Activated T-cell treated with anti-CD3 and anti-CD28 coated beads for 4 hours (primary cell): ENCODE data around the gene RGS7.
"Not testable (repeated sequence)": the region's sequence is repeated elsewhere in the genome, so short reads cannot be mapped to it uniquely, and the experiment has no call there.

Experiments used
- DNase-seq: peaks from one replicate; pipeline ENCODE4 v3.0.0-alpha.2; 2020

The RGS7 gene

DNA sequence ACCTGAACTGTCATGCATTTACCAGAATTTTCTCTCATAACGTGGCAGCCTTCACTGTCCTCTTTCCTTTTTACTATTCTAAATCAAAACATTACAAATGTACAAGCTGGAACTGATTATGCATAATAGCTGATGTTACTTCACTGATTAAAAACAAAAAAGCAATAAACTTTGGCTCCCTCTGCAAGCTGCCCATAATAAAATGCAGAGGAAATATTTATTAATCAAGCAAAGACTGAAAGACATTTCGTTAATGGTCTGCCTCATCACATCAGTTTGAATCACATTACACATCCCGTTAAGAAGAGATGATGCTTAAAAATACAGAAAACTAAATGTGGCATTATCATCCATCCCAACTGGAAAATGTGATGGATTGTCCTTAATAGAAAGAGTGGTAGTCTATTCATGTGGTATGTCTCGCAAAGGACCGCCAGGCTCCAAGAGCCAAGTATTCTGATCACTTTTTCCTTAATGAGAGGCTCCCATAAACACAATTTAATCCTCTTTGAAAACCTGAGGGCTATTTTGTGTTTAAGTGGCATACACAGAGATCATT lies 225.3 kb downstream of the RGS7 start:
- no peak for DNase-seq

DNA sequence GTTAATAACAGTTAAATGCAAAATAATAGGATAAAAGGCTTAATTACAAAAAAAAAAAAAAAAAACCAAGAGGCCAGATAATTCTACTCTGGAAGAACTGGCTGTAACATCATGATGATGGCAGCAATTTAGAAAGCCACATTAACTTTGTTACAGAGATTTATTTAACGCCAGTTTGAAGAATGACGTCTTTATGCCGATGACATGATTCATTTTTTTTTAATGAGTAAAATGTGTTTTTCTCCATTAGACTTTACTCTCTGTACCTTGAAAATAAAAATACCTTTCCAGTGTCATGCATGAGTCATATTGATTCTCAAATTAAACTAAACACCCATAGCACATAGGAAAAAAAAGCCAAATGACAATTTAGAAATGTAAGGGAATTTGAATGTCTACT lies 226.1 kb downstream of the RGS7 start:
- no peak for DNase-seq

DNA sequence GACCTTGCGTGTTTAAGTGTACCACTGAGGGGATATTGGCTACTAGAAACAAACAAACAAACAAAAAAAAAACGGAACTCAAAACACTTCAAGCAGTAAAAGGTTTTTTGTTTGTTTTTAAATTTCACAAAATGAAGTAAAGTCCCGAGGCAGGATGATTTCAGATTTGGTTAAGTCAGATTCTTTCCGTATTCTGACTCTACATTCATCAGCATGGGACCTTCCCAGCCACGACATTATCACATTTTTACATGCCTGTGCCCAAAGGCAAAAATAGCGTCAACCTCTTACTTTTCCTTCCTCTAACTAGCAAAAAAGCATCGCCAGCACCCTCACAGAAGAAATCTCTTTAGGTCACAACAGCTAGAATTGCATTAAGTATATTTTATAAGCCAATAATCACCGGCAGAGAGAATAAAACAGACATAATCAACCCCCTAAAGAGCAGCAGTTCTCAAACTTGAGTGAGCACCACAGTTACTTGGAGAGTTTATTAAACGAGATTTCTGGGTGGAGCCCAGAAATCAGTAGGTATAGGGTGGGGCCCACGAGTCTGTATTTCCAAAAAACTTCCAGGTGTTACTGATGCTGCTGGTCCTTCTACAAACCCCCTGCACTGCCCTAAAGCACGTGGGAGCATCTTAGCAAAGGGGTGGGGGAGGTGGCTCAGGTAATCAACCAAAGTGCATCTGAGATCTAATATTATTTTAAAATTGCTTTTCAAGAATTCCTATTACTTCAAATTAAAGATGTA lies 227.6 kb downstream of the RGS7 start:
- DNase-seq = no peak

- no peak for DNase-seq
Observed at GRCh38 chr1:241125286-241125685, 231.7 kb downstream of the RGS7 start.

DNA sequence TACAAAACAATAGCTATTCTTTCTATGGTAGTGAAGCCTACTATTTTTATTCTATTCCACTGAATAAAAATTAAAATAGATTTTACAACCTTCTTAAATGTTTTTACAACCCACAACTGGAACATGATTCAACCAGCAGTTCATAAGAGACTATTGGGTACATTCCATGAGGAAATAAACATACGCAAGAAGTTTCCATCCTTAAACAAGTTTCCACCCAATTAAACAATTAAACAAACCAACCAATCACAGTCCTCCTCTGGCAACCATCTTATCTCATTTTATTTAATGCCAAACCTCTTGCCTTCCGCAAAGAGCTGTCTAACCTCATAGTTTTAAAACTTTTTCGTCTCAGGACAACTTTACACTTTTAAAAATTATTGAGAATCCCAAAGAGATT lies 239.0 kb downstream of the RGS7 start:
- no peak for DNase-seq

GRCh38 chr1:241115784-241116183 lies 241.2 kb downstream of the RGS7 start:
- no peak for DNase-seq

DNA sequence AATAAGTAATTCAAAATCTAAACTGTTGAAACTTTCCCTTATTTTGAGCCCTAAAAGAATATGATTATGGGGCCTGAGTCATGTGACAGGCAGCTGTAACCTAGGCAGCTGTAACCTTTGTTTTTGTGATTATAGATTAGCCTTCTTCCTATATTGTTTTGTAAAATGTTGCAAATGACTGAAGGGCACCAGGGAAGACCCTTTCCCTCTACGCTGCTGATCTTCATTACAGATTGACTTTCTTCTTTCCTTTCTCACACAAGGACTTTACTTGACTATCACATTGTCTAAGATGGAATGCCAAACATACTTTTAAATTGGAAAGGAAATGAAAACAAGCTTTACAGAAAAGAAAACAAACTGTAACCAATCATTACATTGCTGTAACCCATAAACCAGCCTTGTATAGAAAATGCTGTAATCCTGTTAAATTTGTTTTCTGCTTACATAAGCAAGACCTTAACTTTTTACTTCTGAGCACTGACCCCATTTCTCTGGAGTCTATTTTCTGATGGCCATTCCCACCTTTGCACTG lies 242.2 kb downstream of the RGS7 start:
- DNase-seq = no peak

DNA sequence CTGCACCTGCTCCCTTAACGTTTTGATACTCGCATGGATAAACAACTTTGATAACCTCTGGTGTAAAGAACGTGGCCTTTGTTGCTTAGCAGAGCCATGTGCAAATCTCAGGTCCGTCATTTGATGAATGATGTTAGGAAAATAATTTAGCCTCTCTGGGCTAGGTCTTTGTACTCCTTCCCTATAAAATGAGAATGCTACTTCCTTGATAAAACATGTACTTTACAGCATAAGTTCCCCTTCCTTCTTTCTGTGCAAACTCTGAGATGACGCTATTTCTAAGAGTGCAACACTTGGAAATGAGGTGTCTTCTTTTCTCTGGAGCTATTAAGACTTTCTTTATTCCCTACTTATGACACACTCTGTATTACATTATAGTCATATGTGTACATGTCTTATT lies 243.4 kb downstream of the RGS7 start:
- DNase-seq = no peak

- DNase-seq = no peak
Observed at GRCh38 chr1:241109039-241109438, 248.0 kb downstream of the RGS7 start.

- DNase-seq = no peak
Observed at GRCh38 chr1:241105147-241105546, 251.9 kb downstream of the RGS7 start.

- DNase-seq = no peak
Observed at GRCh38 chr1:241102664-241103063, 254.3 kb downstream of the RGS7 start.

GRCh38 chr1:241101622-241102021 lies 255.4 kb downstream of the RGS7 start:
- DNase-seq = no peak

GRCh38 chr1:241097479-241097878 lies 259.5 kb downstream of the RGS7 start:
- no peak for DNase-seq

DNA sequence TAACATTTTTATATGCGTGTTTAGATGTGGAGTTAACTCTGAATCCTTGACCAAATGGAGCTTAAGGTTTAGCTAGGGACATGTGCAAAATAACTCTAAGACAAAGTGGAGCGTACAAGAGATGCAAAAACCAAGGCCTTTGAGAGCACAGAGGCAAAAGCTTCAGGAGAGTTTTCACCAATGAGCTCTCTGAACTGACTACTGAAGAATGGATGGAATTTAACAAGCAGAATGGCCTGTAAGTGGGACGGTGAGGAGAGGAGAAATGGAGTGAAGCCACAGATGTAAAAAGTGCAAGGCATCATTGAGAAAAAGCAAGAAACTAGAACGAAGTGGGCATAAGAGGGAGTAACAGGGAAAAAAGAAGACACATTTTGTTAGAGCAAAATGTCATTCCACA lies 260.0 kb downstream of the RGS7 start:
- no peak for DNase-seq

- no peak for DNase-seq
Observed at GRCh38 chr1:241095847-241096246, 261.2 kb downstream of the RGS7 start.

DNA sequence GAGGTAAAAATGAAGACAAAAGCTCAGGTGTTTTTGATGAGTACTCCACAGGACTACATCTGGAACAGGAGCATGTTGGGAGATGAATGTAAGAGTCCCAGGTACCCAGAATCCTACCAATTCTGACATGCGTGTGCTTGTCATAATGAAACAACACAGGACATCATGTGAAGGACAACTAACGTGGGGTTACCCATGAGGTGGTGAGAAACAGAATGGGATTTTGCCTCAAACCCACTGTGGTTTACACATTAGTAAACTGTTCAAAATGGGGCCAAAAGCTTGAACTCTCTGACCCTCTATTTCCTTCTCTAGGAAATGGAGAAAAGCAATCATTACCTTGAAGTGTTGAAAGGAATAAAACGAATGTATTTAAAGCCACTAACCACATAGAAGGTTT lies 266.2 kb downstream of the RGS7 start:
- DNase-seq = no peak

DNA sequence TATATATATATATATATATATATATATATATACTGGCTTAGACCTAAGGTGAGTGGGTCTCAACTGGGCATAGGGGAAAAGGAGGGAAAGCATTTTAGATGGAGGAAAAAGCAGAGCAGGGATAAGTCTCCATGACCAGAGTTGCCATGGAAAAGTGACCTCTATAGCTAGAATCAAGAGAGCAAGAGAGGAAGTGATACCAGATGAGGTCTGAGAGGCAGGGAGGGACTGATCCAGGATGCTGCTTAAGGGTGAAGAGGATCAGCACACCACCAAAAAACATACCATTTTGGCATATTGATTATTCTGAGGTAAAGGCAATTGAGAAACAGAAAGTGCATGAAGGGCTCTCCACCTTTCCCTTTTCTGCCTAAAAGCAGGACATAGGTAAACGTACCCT lies 267.9 kb downstream of the RGS7 start:
- not testable (repeated sequence) for DNase-seq

DNA sequence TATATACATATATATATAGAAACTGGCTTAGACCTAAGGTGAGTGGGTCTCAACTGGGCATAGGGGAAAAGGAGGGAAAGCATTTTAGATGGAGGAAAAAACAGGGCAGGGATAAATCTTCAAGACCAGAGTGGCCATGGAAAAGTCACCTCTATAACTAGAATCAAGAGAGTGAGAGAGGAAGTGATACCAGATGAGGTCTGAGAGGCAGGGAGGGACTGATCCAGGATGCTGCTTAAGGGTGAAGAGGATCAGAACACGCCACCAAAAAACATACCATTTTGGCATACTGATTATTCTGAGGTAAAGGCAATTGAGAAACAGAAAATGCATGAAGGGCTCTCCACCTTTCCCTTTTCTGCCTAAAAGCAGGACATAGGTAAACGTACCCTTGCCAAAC lies 268.9 kb downstream of the RGS7 start:
- not testable (repeated sequence) for DNase-seq

DNA sequence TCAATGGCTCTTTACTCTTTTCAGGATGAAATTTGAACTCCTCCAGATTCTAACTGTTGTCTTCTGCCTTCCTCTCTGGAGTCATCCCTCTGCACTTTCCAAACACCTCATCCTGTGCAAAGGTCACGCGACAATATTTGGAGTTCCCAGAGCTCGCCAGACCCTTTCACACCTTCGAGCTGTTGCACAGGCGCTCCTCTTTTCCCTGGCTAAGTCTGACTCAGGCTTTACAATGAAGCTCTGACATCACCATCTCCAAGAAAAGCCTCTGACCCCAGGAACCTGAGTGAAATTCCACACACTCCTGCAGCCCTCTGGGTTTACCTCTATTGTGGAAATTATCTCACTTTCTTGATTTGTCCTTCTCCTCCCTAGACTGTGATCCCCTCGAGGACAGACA lies 270.3 kb downstream of the RGS7 start:
- no peak for DNase-seq

- DNase-seq = no peak
Observed at GRCh38 chr1:241083285-241083684, 273.7 kb downstream of the RGS7 start.

GRCh38 chr1:241081473-241081872 lies 275.5 kb downstream of the RGS7 start:
- no peak for DNase-seq

- no peak for DNase-seq
Observed at GRCh38 chr1:241079459-241079858, 277.5 kb downstream of the RGS7 start.

- no peak for DNase-seq
Observed at GRCh38 chr1:241079047-241079446, 278.0 kb downstream of the RGS7 start.

- DNase-seq = no peak
Observed at GRCh38 chr1:241077386-241078147, 279.4 kb downstream of the RGS7 start.
